GM23338 (cell line): ENCODE data around the gene SIGLEC7. TPM values are rescaled to one million over a fixed set of nuclear protein-coding genes. Genes with fewer than 3 reads are reported as not detected.

Experiments used
- ATAC-seq: fragments of 200-7000 bp; cut with Tn5 transposase; 3 replicates; pipeline ENCODE4 v1.9.1; 2020
- DNase-seq: peaks from one replicate; pipeline ENCODE4 v3.0.0-alpha.2; 2015; ENCODE audit warnings: low spot score
- H2AFZ ChIP-seq: fragments of 200-600 bp; sonication (generic); 2 replicates; pipeline ENCODE4 v1.8.0; 2016; ENCODE audit warnings: antibody characterized with exemption, mild to moderate bottlenecking, moderate library complexity
- H3F3A ChIP-seq: fragments of 200-600 bp; sonication (generic); replicated peaks from 2 replicates; pipeline ENCODE4 v1.8.0; 2017; ENCODE audit warnings: antibody characterized with exemption, mixed run types, low read depth
- H3K27ac ChIP-seq: fragments of 200-600 bp; sonication (generic); 2 replicates; pipeline ENCODE4 v1.6.1; 2016; ENCODE audit warnings: low read depth
- H3K27me3 ChIP-seq: fragments of 200-600 bp; sonication (generic); 2 replicates; pipeline ENCODE4 v1.8.0; 2016; ENCODE audit warnings: mild to moderate bottlenecking, mixed run types, moderate library complexity; ENCODE audit not compliant: insufficient read depth
- H3K36me3 ChIP-seq: fragments of 200-600 bp; sonication (generic); 2 replicates; pipeline ENCODE4 v1.8.0; 2016; ENCODE audit warnings: mild to moderate bottlenecking; ENCODE audit not compliant: insufficient read depth
- H3K4me1 ChIP-seq: fragments of 200-600 bp; sonication (generic); 2 replicates; pipeline ENCODE4 v1.8.0; 2016; ENCODE audit warnings: mild to moderate bottlenecking, moderate library complexity; ENCODE audit not compliant: insufficient read depth
- H3K4me2 ChIP-seq: fragments of 200-600 bp; sonication (generic); 2 replicates; pipeline ENCODE4 v1.7.1; 2017; ENCODE audit warnings: mixed run types
- H3K4me3 ChIP-seq: fragments of 200-600 bp; sonication (generic); 2 replicates; pipeline ENCODE4 v1.6.1; 2016; ENCODE audit warnings: mixed run types
- H3K79me2 ChIP-seq: fragments of 200-600 bp; sonication (generic); replicated peaks from 2 replicates; pipeline ENCODE4 v1.8.0; 2017; ENCODE audit warnings: mild to moderate bottlenecking; ENCODE audit not compliant: insufficient read depth
- H3K9me2 ChIP-seq: fragments of 200-600 bp; sonication (generic); 2 replicates; pipeline ENCODE4 v1.8.0; 2017; ENCODE audit not compliant: insufficient read depth
- H4K20me1 ChIP-seq: fragments of 200-600 bp; sonication (generic); replicated peaks from 2 replicates; pipeline ENCODE4 v1.8.0; 2017; ENCODE audit warnings: mild to moderate bottlenecking; ENCODE audit not compliant: insufficient read depth
- H3K27ac Mint-ChIP-seq: 2 replicates; pipeline ENCODE4 v1.8.0; 2020; ENCODE audit warnings: inconsistent platforms, mild to moderate bottlenecking, moderate library complexity, mixed read lengths
- H3K27me3 Mint-ChIP-seq: 3 replicates; pipeline ENCODE4 v1.8.0; 2022; ENCODE audit warnings: low read depth, mild to moderate bottlenecking, moderate library complexity, mixed read lengths, inconsistent platforms; ENCODE audit not compliant: insufficient read depth, poor library complexity
- H3K36me3 Mint-ChIP-seq: 3 replicates; pipeline ENCODE4 v1.8.0; 2021; ENCODE audit warnings: low read depth, mild to moderate bottlenecking, inconsistent platforms, moderate library complexity, mixed read lengths
- H3K4me1 Mint-ChIP-seq: 3 replicates; pipeline ENCODE4 v1.8.0; 2020; ENCODE audit warnings: mild to moderate bottlenecking, inconsistent platforms, mixed read lengths
- H3K4me3 Mint-ChIP-seq: 3 replicates; pipeline ENCODE4 v1.8.0; 2021; ENCODE audit warnings: moderate library complexity, mild to moderate bottlenecking, inconsistent platforms, mixed read lengths
- H3K9me3 Mint-ChIP-seq: 3 replicates; pipeline ENCODE4 v1.8.0; 2020; ENCODE audit warnings: moderate library complexity, mild to moderate bottlenecking, inconsistent platforms, mixed read lengths
- CREB1 ChIP-seq: fragments of 250-450 bp; sonication (Bioruptor Pico); IDR thresholded peaks from 2 replicates; pipeline ENCODE4 v1.5.0; 2020; ENCODE audit warnings: low read depth, mild to moderate bottlenecking, moderate library complexity
- EZH2 ChIP-seq: fragments of 200-600 bp; sonication (generic); IDR thresholded peaks from one replicate; pipeline ENCODE4 v1.8.0; 2017; ENCODE audit warnings: antibody characterized with exemption, mild to moderate bottlenecking, low read depth; ENCODE audit not compliant: unreplicated experiment
- EZH2phosphoT487 ChIP-seq: fragments of 200-600 bp; sonication (generic); IDR thresholded peaks from one replicate; pipeline ENCODE4 v1.8.1; 2018; ENCODE audit warnings: antibody characterized with exemption; ENCODE audit not compliant: unreplicated experiment
- JUNB ChIP-seq: IDR thresholded peaks from one replicate; pipeline ENCODE4 v1.6.1; 2016; ENCODE audit warnings: antibody characterized with exemption; ENCODE audit not compliant: unreplicated experiment
- NANOG ChIP-seq: IDR thresholded peaks from 2 replicates; pipeline ENCODE4 v1.6.1; 2016; ENCODE audit warnings: antibody characterized with exemption, borderline replicate concordance
- POLR2AphosphoS5 ChIP-seq: IDR thresholded peaks from 2 replicates; pipeline ENCODE4 v1.6.1; 2016; ENCODE audit warnings: antibody characterized with exemption, low read depth
- STAT1 ChIP-seq: IDR thresholded peaks from one replicate; pipeline ENCODE4 v1.6.1; 2016; ENCODE audit warnings: antibody characterized with exemption; ENCODE audit not compliant: unreplicated experiment
- ZNF114 ChIP-seq: fragments of 250-450 bp; sonication (Bioruptor Pico); IDR thresholded peaks from 2 replicates; pipeline ENCODE4 v1.5.0; 2020; ENCODE audit warnings: mild to moderate bottlenecking, moderate library complexity
- ZNF331 ChIP-seq: fragments of 250-450 bp; sonication (Bioruptor Pico); IDR thresholded peaks from 2 replicates; pipeline ENCODE4 v1.5.0; 2020; ENCODE audit warnings: low read depth, mild to moderate bottlenecking, moderate library complexity
- polyA plus RNA-seq: library from polyadenylated mRNA; unstranded; fragments of >200 nt; fragmentation: Nextera tagmentation; extraction: Ambion mirVana; gene quantifications from 2 replicates; pipeline ENCODE4 v1.2.1, GENCODE V29; 2016
- total RNA-seq: library from RNA; depleted of rRNA; stranded (reverse); fragments of >200 nt; shearing (Covaris generic); gene quantifications from 2 replicates; pipeline ENCODE4 v1.2.3, GENCODE V29; 2014
- TF ChIP-seq, protein P1 (sequence below): IDR thresholded peaks from 2 replicates; pipeline ENCODE4 v1.6.1; 2016; ENCODE audit warnings: antibody characterized with exemption
- TF ChIP-seq, protein P2 (sequence below): IDR thresholded peaks from one replicate; pipeline ENCODE4 v1.6.1; 2018; ENCODE audit warnings: antibody characterized with exemption; ENCODE audit not compliant: unreplicated experiment

The SIGLEC7 gene
- total and polyA plus RNA-seq, 2 experiments from 2014 or later, result not detected

DNA sequence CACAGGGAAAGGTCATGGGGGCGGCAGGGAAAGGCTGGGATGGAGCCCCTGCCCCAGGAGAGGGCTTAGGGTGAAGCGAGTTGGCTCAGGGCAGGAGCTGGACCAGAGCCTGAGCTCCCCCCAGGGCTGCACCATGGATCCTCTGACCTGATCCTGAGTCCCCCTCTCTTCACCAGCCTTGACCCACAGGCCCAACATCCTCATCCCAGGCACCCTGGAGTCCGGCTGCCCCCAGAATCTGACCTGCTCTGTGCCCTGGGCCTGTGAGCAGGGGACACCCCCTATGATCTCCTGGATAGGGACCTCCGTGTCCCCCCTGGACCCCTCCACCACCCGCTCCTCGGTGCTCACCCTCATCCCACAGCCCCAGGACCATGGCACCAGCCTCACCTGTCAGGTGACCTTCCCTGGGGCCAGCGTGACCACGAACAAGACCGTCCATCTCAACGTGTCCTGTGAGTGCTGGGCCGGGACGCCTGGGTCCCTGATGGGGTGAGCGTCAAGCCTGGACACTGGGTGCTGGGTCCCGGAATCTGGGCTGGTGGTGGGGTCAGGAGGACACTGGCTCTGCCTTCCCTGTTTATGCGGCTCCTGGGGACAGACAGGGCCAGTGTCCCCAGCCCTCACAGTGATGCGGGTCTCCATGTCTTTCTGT is 16.6 kb upstream of the SIGLEC7 start:
- no peak for DNase-seq
- no peak for TF ChIP-seq ZNF114 (CRISPR knock-in tag)
- TF ChIP-seq STAT1, result no peak
- TF ChIP-seq, protein P1, sequence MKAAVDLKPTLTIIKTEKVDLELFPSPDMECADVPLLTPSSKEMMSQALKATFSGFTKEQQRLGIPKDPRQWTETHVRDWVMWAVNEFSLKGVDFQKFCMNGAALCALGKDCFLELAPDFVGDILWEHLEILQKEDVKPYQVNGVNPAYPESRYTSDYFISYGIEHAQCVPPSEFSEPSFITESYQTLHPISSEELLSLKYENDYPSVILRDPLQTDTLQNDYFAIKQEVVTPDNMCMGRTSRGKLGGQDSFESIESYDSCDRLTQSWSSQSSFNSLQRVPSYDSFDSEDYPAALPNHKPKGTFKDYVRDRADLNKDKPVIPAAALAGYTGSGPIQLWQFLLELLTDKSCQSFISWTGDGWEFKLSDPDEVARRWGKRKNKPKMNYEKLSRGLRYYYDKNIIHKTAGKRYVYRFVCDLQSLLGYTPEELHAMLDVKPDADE, result no peak
- TF ChIP-seq JUNB, result no peak
- no peaks in the 10 kb centered on the region for H3K27me3 ChIP-seq

DNA sequence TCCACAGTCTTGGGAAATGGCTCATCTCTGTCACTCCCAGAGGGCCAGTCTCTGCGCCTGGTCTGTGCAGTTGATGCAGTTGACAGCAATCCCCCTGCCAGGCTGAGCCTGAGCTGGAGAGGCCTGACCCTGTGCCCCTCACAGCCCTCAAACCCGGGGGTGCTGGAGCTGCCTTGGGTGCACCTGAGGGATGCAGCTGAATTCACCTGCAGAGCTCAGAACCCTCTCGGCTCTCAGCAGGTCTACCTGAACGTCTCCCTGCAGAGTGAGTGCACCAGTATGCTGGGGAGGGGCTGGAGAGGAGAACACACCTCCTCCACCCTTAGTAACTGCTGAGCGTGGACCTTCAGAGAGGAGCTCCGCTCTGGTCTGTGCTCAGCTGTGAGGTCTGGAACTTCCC is 15.1 kb upstream of the SIGLEC7 start:
- no peak overlapping the region for H3K4me2 ChIP-seq
- TF ChIP-seq NANOG (no peak), CREB1 (CRISPR knock-in tag) (no peak), POLR2AphosphoS5 (no peak), EZH2 (no peak), ZNF331 (CRISPR knock-in tag) (no peak), EZH2phosphoT487 (no peak)
- TF ChIP-seq, protein P2, sequence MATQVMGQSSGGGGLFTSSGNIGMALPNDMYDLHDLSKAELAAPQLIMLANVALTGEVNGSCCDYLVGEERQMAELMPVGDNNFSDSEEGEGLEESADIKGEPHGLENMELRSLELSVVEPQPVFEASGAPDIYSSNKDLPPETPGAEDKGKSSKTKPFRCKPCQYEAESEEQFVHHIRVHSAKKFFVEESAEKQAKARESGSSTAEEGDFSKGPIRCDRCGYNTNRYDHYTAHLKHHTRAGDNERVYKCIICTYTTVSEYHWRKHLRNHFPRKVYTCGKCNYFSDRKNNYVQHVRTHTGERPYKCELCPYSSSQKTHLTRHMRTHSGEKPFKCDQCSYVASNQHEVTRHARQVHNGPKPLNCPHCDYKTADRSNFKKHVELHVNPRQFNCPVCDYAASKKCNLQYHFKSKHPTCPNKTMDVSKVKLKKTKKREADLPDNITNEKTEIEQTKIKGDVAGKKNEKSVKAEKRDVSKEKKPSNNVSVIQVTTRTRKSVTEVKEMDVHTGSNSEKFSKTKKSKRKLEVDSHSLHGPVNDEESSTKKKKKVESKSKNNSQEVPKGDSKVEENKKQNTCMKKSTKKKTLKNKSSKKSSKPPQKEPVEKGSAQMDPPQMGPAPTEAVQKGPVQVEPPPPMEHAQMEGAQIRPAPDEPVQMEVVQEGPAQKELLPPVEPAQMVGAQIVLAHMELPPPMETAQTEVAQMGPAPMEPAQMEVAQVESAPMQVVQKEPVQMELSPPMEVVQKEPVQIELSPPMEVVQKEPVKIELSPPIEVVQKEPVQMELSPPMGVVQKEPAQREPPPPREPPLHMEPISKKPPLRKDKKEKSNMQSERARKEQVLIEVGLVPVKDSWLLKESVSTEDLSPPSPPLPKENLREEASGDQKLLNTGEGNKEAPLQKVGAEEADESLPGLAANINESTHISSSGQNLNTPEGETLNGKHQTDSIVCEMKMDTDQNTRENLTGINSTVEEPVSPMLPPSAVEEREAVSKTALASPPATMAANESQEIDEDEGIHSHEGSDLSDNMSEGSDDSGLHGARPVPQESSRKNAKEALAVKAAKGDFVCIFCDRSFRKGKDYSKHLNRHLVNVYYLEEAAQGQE, result no peak
- Mint-ChIP-seq H3K27me3 (peaks cover 16% of the 10 kb centered on the region), H3K4me3 (no peak overlapping the region), H3K27ac (no peak overlapping the region), H3K4me1 (no peaks in the 10 kb centered on the region), H3K36me3 (no peaks in the 10 kb centered on the region; the same call in 2 of the 3 replicates), H3K9me3 (no peaks in the 10 kb centered on the region; the same call in 1 of the 3 replicates)
- no peaks in the 10 kb centered on the region for H3K27me3 ChIP-seq
- H3K4me1 ChIP-seq, result no peaks in the 10 kb centered on the region
- no peaks in the 10 kb centered on the region for H3K79me2 ChIP-seq
- H2AFZ ChIP-seq, result no peak overlapping the region
- no peak overlapping the region for H3K27ac ChIP-seq
- H3K36me3 ChIP-seq, result no peaks in the 10 kb centered on the region
- no peak for DNase-seq
- H3K4me3 ChIP-seq, result no peak overlapping the region
- no peaks in the 10 kb centered on the region for H3F3A ChIP-seq
- no peaks in the 10 kb centered on the region for H4K20me1 ChIP-seq
- ATAC-seq, result no peak
- H3K9me2 ChIP-seq, result no peaks in the 10 kb centered on the region

More for the DNA sequence above, 16.6 kb upstream of the SIGLEC7 start:
- ATAC-seq, result no peak
- peaks cover 22% of the 10 kb centered on the region for H3K27me3 Mint-ChIP-seq
- no peak overlapping the region for H3K27ac Mint-ChIP-seq
- no peaks in the 10 kb centered on the region for H3K9me2 ChIP-seq
- no peaks in the 10 kb centered on the region for H4K20me1 ChIP-seq
- no peak overlapping the region for H3K4me3 ChIP-seq
- H3K4me1 Mint-ChIP-seq, result no peaks in the 10 kb centered on the region
- H3K36me3 ChIP-seq, result no peaks in the 10 kb centered on the region
- H3K4me1 ChIP-seq, result no peaks in the 10 kb centered on the region
- no peak overlapping the region for H3K27ac ChIP-seq
- no peak overlapping the region for H3K4me3 Mint-ChIP-seq
- H3K79me2 ChIP-seq, result no peaks in the 10 kb centered on the region
- H3K9me3 Mint-ChIP-seq, result no peaks in the 10 kb centered on the region; the same call in 1 of the 3 replicates
- H3F3A ChIP-seq, result no peaks in the 10 kb centered on the region
- no peaks in the 10 kb centered on the region; the same call in 2 of the 3 replicates for H3K36me3 Mint-ChIP-seq
- H2AFZ ChIP-seq, result no peak overlapping the region
- no peak overlapping the region for H3K4me2 ChIP-seq
